ENCODE results near the gene HSPA12A. TPM values are rescaled to one million over a fixed set of nuclear protein-coding genes. Genes with fewer than 3 reads are reported as not detected.
A peak's percentile ranks its signal among the peaks of the same experiment; 100 is the strongest.

HSPA12A gene
- under 1 TPM; 0.72 to 0.74 TPM for total RNA-seq

- no peaks in the 10 kb centered on the region for H3K9me3 Mint-ChIP-seq
- H3K36me3 Mint-ChIP-seq (ENCODE audit: insufficient read depth in 2 of 2), result no peaks in the 10 kb centered on the region
- H3K27me3 Mint-ChIP-seq (ENCODE audit: low read depth), result peaks cover 61% of the 10 kb centered on the region
- no peaks in the 10 kb centered on the region for H3K4me1 Mint-ChIP-seq (ENCODE audit: low read depth)
- DNase-seq, result peak; percentile 43 to 57
- ATAC-seq (replicated peaks in 1 of 2), result peak; percentile 91 to 93
- H3K4me3 Mint-ChIP-seq, result peak within 1 kb of the TSS; percentile 52 to 68
- H3K27ac Mint-ChIP-seq, result no peak within 1 kb of the TSS
Measured at GRCh38 chr10:116742367-116743265, at the start of gene HSPA12A. HSPA12A (minus strand) TSS chr10:116742566; CDS start chr10:116742469, 97 bp downstream.

GRCh38 chr10:116791241-116791640 lies 48.9 kb upstream of the HSPA12A start:
- peaks cover 0 to 9% of the 10 kb centered on the region in 2 donors for H3K36me3 Mint-ChIP-seq (ENCODE audit: insufficient read depth in 2 of 2)
- H3K4me3 Mint-ChIP-seq, result no peak overlapping the region
- H3K4me1 Mint-ChIP-seq (ENCODE audit: low read depth), result peaks cover 22% of the 10 kb centered on the region
- no peak for ATAC-seq (replicated peaks in 1 of 2)
- peaks cover 43% of the 10 kb centered on the region for H3K27me3 Mint-ChIP-seq (ENCODE audit: low read depth)
- H3K9me3 Mint-ChIP-seq, result peaks cover 0 to 3% of the 10 kb centered on the region in 2 donors
- H3K27ac Mint-ChIP-seq, result no peak overlapping the region
- no peak for DNase-seq

- peaks cover 39% of the 10 kb centered on the region for H3K27me3 Mint-ChIP-seq (ENCODE audit: low read depth)
- H3K9me3 Mint-ChIP-seq, result no peaks in the 10 kb centered on the region
- H3K4me1 Mint-ChIP-seq (ENCODE audit: low read depth), result peaks cover 21% of the 10 kb centered on the region
- ATAC-seq (replicated peaks in 1 of 2), result peak; percentile 86 to 87
- DNase-seq, result peak; percentile 75 to 78
- H3K27ac Mint-ChIP-seq, result no peak overlapping the region
- peaks cover 0 to 6% of the 10 kb centered on the region in 2 donors for H3K36me3 Mint-ChIP-seq (ENCODE audit: insufficient read depth in 2 of 2)
- peak overlapping the region; percentile 57 to 61 for H3K4me3 Mint-ChIP-seq
Measured at GRCh38 chr10:116787893-116788665, 45.7 kb upstream of the HSPA12A start.

GRCh38 chr10:116787053-116787659 lies 44.8 kb upstream of the HSPA12A start:
- DNase-seq (no peak), ATAC-seq (replicated peaks in 1 of 2) (peak in 1 of 2 donors; percentile 39)
- Mint-ChIP-seq H3K27ac (no peak overlapping the region), H3K36me3 (ENCODE audit: insufficient read depth in 2 of 2) (no peaks in the 10 kb centered on the region), H3K9me3 (no peaks in the 10 kb centered on the region), H3K4me1 (ENCODE audit: low read depth) (peaks cover 14% of the 10 kb centered on the region), H3K27me3 (ENCODE audit: low read depth) (peaks cover 37% of the 10 kb centered on the region), H3K4me3 (peak overlapping the region; percentile 57 to 61)

GRCh38 chr10:116785867-116786266 lies 43.5 kb upstream of the HSPA12A start:
- Mint-ChIP-seq H3K4me3 (no peak overlapping the region), H3K27ac (no peak overlapping the region), H3K4me1 (ENCODE audit: low read depth) (peaks cover 14% of the 10 kb centered on the region), H3K27me3 (ENCODE audit: low read depth) (peaks cover 36% of the 10 kb centered on the region), H3K36me3 (ENCODE audit: insufficient read depth in 2 of 2) (no peaks in the 10 kb centered on the region), H3K9me3 (no peaks in the 10 kb centered on the region)
- DNase-seq (no peak), ATAC-seq (replicated peaks in 1 of 2) (no peak)

GRCh38 chr10:116785282-116785681 lies 42.9 kb upstream of the HSPA12A start:
- peaks cover 30% of the 10 kb centered on the region for H3K27me3 Mint-ChIP-seq (ENCODE audit: low read depth)
- DNase-seq, result no peak
- no peak overlapping the region for H3K27ac Mint-ChIP-seq
- no peak overlapping the region for H3K4me3 Mint-ChIP-seq
- no peaks in the 10 kb centered on the region for H3K36me3 Mint-ChIP-seq (ENCODE audit: insufficient read depth in 2 of 2)
- H3K9me3 Mint-ChIP-seq, result no peaks in the 10 kb centered on the region
- ATAC-seq (replicated peaks in 1 of 2), result no peak
- peaks cover 14% of the 10 kb centered on the region for H3K4me1 Mint-ChIP-seq (ENCODE audit: low read depth)

- no peak overlapping the region for H3K4me3 Mint-ChIP-seq
- no peaks in the 10 kb centered on the region for H3K9me3 Mint-ChIP-seq
- H3K27ac Mint-ChIP-seq, result no peak overlapping the region
- H3K4me1 Mint-ChIP-seq (ENCODE audit: low read depth), result peaks cover 14% of the 10 kb centered on the region
- H3K27me3 Mint-ChIP-seq (ENCODE audit: low read depth), result peaks cover 28% of the 10 kb centered on the region
- ATAC-seq (replicated peaks in 1 of 2), result no peak
- no peak for DNase-seq
- H3K36me3 Mint-ChIP-seq (ENCODE audit: insufficient read depth in 2 of 2), result no peaks in the 10 kb centered on the region
Measured at GRCh38 chr10:116784651-116785050, 42.3 kb upstream of the HSPA12A start.

- Mint-ChIP-seq H3K27me3 (ENCODE audit: low read depth) (peaks cover 28% of the 10 kb centered on the region), H3K4me1 (ENCODE audit: low read depth) (peaks cover 14% of the 10 kb centered on the region), H3K9me3 (no peaks in the 10 kb centered on the region), H3K27ac (no peak overlapping the region), H3K36me3 (ENCODE audit: insufficient read depth in 2 of 2) (no peaks in the 10 kb centered on the region), H3K4me3 (no peak overlapping the region)
- ATAC-seq (replicated peaks in 1 of 2) (no peak), DNase-seq (no peak)
Measured at GRCh38 chr10:116784035-116784434, 41.7 kb upstream of the HSPA12A start.

- peak in 1 of 2 donors; percentile 28 for ATAC-seq (replicated peaks in 1 of 2)
- H3K9me3 Mint-ChIP-seq, result no peaks in the 10 kb centered on the region
- peaks cover 28% of the 10 kb centered on the region for H3K27me3 Mint-ChIP-seq (ENCODE audit: low read depth)
- no peak overlapping the region for H3K4me3 Mint-ChIP-seq
- no peaks in the 10 kb centered on the region for H3K36me3 Mint-ChIP-seq (ENCODE audit: insufficient read depth in 2 of 2)
- peaks cover 10% of the 10 kb centered on the region for H3K4me1 Mint-ChIP-seq (ENCODE audit: low read depth)
- no peak overlapping the region for H3K27ac Mint-ChIP-seq
- no peak for DNase-seq
Measured at GRCh38 chr10:116783011-116783655, 40.8 kb upstream of the HSPA12A start.

- Mint-ChIP-seq H3K36me3 (ENCODE audit: insufficient read depth in 2 of 2) (no peaks in the 10 kb centered on the region), H3K4me3 (no peak overlapping the region), H3K9me3 (no peaks in the 10 kb centered on the region), H3K4me1 (ENCODE audit: low read depth) (no peaks in the 10 kb centered on the region), H3K27me3 (ENCODE audit: low read depth) (peaks cover 25% of the 10 kb centered on the region), H3K27ac (no peak overlapping the region)
- DNase-seq (no peak), ATAC-seq (replicated peaks in 1 of 2) (no peak)
Measured at GRCh38 chr10:116781370-116781884, 39.1 kb upstream of the HSPA12A start.

- H3K4me1 Mint-ChIP-seq (ENCODE audit: low read depth), result no peaks in the 10 kb centered on the region
- H3K36me3 Mint-ChIP-seq (ENCODE audit: insufficient read depth in 2 of 2), result no peaks in the 10 kb centered on the region
Measured at GRCh38 chr10:116780691-116781205, 38.4 kb upstream of the HSPA12A start.

GRCh38 chr10:116779076-116779687 lies 36.8 kb upstream of the HSPA12A start:
- Mint-ChIP-seq H3K27me3 (ENCODE audit: low read depth) (peaks cover 18% of the 10 kb centered on the region), H3K36me3 (ENCODE audit: insufficient read depth in 2 of 2) (no peaks in the 10 kb centered on the region), H3K9me3 (no peaks in the 10 kb centered on the region), H3K4me3 (no peak overlapping the region), H3K4me1 (ENCODE audit: low read depth) (no peaks in the 10 kb centered on the region), H3K27ac (no peak overlapping the region)
- DNase-seq, result no peak
- no peak for ATAC-seq (replicated peaks in 1 of 2)

More at GRCh38 chr10:116780691-116781205, 38.4 kb upstream of the HSPA12A start:
- DNase-seq (no peak), ATAC-seq (replicated peaks in 1 of 2) (no peak)
- no peak overlapping the region for H3K27ac Mint-ChIP-seq
- H3K4me3 Mint-ChIP-seq, result no peak overlapping the region
- no peaks in the 10 kb centered on the region for H3K9me3 Mint-ChIP-seq
- peaks cover 20% of the 10 kb centered on the region for H3K27me3 Mint-ChIP-seq (ENCODE audit: low read depth)

Measured in activated T-cell treated with anti-CD3 and anti-CD28 coated beads, Interleukin-2, amount 50 U/mL, for 72 hours (primary cell).